GM12878 (cell line): ENCODE measurements around the gene VCAM1. TPM values are rescaled to one million over a fixed set of nuclear protein-coding genes. Genes with fewer than 3 reads are reported as not detected.

Experiments used
- BHLHE40 ChIP-seq, 2 experiments: fragments of 450-650 bp in 1 of 2; IDR thresholded peaks; 2 replicates each; pipeline ENCODE4 v1.6.1; 2011 to 2017; ENCODE audit warnings: low read depth in 2 of 2, borderline replicate concordance in 1 of 2, improper control_type of control experiment in 1 of 2, low read length in 1 of 2, mild to moderate bottlenecking in 1 of 2
- WRNIP1 ChIP-seq: IDR thresholded peaks from 2 replicates; pipeline ENCODE4 v1.6.1; 2011; ENCODE audit warnings: low read depth, low read length, improper control_type of control experiment, borderline replicate concordance
- polyA plus RNA-seq, 11 experiments: library from polyadenylated mRNA; depleted of rRNA in 4 of 11; unstranded in 6 of 11; stranded (reverse) in 5 of 11; fragments of >200 nt; fragmentation: Nextera tagmentation in 4 of 11; fragmentation: Illumina TruSeq in 1 of 11; extraction: Ambion mirVana in 4 of 11; extraction: Trizol in 1 of 11; gene quantifications; 1 replicate in 1 of 11; 2 replicates in 10 of 11; pipeline versions ENCODE4 v1.2.1 to v1.2.3, GENCODE V29; 2011 to 2016; ENCODE audit warnings: inconsistent platforms in 2 of 11, missing spikeins in 2 of 11, low read depth in 1 of 11
- total RNA-seq, 4 experiments: library from RNA; depleted of rRNA in 3 of 4; stranded (reverse); fragments of >200 nt in 3 of 4; fragmentation: Illumina TruSeq in 1 of 4; extraction: Trizol in 1 of 4; gene quantifications; 2 replicates each; pipeline versions ENCODE4 v1.2.1 to v1.2.3, GENCODE V29; 2013 to 2021
- TF ChIP-seq, protein P1 (sequence below): fragments of 450-650 bp; formaldehyde crosslinking; IDR thresholded peaks from 2 replicates; pipeline ENCODE4 v1.4.0; 2020; ENCODE audit warnings: mild to moderate bottlenecking, moderate library complexity
- TF ChIP-seq, protein P2 (sequence below): fragments of 450-650 bp; IDR thresholded peaks from 2 replicates; pipeline ENCODE4 v1.6.1; 2017; ENCODE audit warnings: mild to moderate bottlenecking, low read depth, inconsistent platforms; ENCODE audit not compliant: poor library complexity, severe bottlenecking
- TF ChIP-seq, protein P3 (sequence below): IDR thresholded peaks from 2 replicates; pipeline ENCODE4 v1.6.1; 2011; ENCODE audit warnings: low read depth, mild to moderate bottlenecking, low read length, moderate library complexity, borderline replicate concordance; ENCODE audit errors: extremely low read depth

The VCAM1 gene
- total and polyA plus RNA-seq, 10 of the 15 experiments (the other 5 are each of a cell fraction or from before 2014, with no cell fraction given): 5.0 to 13.6 (median 7.4) TPM

DNA sequence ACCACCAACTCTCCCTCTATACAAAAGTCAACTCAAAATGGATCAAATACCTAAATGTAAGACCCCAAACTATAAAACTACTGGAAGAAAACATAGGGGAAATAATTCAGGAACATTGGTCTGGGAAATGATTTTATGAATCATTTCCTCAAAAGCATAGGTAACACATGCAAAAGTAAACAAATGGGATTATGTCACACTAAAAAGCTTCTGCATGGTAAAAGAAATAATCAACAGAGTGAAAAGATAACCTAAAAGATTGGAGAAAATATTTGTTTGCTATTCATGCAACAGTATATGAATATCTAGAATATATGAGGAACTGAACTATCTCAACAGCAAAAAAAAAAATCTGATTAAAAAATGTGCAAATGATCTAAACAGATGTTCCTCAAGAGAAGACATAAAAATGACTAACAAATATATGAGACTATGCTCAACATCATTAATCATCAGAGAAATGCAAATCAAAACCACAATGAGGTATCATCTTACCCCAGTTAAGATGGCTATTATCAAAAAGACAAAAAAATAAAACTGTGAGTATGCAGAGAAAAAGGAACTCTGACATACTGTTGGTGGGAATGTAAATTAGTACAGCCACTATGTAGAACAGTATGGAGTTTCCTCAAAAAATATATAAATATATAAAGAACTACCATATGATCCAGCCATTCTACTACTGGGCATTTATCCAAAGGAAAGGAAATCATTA is 47.8 kb downstream of the VCAM1 start (continued):
- TF ChIP-seq, protein P1, sequence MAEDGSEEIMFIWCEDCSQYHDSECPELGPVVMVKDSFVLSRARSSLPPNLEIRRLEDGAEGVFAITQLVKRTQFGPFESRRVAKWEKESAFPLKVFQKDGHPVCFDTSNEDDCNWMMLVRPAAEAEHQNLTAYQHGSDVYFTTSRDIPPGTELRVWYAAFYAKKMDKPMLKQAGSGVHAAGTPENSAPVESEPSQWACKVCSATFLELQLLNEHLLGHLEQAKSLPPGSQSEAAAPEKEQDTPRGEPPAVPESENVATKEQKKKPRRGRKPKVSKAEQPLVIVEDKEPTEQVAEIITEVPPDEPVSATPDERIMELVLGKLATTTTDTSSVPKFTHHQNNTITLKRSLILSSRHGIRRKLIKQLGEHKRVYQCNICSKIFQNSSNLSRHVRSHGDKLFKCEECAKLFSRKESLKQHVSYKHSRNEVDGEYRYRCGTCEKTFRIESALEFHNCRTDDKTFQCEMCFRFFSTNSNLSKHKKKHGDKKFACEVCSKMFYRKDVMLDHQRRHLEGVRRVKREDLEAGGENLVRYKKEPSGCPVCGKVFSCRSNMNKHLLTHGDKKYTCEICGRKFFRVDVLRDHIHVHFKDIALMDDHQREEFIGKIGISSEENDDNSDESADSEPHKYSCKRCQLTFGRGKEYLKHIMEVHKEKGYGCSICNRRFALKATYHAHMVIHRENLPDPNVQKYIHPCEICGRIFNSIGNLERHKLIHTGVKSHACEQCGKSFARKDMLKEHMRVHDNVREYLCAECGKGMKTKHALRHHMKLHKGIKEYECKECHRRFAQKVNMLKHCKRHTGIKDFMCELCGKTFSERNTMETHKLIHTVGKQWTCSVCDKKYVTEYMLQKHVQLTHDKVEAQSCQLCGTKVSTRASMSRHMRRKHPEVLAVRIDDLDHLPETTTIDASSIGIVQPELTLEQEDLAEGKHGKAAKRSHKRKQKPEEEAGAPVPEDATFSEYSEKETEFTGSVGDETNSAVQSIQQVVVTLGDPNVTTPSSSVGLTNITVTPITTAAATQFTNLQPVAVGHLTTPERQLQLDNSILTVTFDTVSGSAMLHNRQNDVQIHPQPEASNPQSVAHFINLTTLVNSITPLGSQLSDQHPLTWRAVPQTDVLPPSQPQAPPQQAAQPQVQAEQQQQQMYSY (CRISPR knock-in tag): no peak
- TF ChIP-seq WRNIP1 (no peak), BHLHE40 (IDR thresholded peaks at IDR 0.05; ENCODE audit: borderline replicate concordance in 1 of 2, low read depth in 2 of 2, low read length in 1 of 2) (no peak)
- TF ChIP-seq, protein P2, sequence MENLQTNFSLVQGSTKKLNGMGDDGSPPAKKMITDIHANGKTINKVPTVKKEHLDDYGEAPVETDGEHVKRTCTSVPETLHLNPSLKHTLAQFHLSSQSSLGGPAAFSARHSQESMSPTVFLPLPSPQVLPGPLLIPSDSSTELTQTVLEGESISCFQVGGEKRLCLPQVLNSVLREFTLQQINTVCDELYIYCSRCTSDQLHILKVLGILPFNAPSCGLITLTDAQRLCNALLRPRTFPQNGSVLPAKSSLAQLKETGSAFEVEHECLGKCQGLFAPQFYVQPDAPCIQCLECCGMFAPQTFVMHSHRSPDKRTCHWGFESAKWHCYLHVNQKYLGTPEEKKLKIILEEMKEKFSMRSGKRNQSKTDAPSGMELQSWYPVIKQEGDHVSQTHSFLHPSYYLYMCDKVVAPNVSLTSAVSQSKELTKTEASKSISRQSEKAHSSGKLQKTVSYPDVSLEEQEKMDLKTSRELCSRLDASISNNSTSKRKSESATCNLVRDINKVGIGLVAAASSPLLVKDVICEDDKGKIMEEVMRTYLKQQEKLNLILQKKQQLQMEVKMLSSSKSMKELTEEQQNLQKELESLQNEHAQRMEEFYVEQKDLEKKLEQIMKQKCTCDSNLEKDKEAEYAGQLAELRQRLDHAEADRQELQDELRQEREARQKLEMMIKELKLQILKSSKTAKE: no peak
- TF ChIP-seq, protein P3, sequence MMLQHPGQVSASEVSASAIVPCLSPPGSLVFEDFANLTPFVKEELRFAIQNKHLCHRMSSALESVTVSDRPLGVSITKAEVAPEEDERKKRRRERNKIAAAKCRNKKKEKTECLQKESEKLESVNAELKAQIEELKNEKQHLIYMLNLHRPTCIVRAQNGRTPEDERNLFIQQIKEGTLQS: no peak
